Suppressor macrophage (primary cell): Measurements from ENCODE around the gene PCYT1A.
"Not testable (repeated sequence)": the region's sequence is repeated elsewhere in the genome, so short reads cannot be mapped to it uniquely, and the experiment has no call there.

Experiments
- DNase-seq, 4 experiments: peaks; one replicate each; pipeline ENCODE4 v3.0.0-alpha.2; 2020 to 2022
- total RNA-seq, 17 experiments: gene quantifications; one replicate each; lab custom pipeline; 2026; ENCODE audit warnings: mixed read lengths in 6 of 17, inconsistent platforms in 3 of 17; lab: John Stamatoyannopoulos, UW

Gene PCYT1A
- total RNA-seq, result 81.0 to 181 (median 163) reads per million in 17 experiments

DNA sequence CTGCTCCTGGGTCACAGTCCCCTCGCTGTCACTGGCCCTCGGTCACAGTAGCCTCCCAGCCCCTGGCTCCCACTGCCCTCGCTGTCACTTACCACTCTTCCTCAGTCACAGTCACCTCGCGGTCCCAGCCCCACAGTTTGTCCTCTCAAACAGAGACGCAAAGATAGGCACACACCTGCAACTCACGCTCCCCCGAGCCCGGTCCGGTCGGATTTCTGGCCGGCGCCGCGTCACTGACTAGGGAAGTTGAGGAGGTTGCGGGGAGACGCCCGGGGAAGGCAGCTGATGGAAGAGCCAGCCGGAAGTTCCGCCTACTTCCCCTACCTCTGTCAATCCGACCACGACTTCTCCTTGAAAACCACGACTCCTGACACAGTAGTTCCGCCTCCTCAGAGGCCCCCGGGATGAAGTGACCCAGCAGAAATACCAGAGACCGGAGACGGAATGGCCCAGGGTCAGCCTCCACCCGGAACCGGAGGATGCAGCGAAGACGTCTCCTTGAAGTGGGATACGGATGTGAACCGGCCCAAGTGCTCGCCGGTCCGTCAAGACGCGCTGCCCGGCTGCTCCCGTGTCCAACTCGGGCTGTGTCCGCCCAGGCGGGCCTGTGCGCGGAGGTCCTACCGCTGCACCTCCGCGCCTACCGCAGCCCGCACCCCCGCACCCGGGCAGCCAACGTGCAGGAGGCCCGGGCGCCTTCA lies at the start of gene PCYT1A:
Gene PCYT1A (minus strand): TSS at position 287 of the 701 bp plus-strand sequence. CDS start 17,195 bp downstream, outside the sequence.
- peak; percentile 95 to 98 (median 96) for DNase-seq

DNA sequence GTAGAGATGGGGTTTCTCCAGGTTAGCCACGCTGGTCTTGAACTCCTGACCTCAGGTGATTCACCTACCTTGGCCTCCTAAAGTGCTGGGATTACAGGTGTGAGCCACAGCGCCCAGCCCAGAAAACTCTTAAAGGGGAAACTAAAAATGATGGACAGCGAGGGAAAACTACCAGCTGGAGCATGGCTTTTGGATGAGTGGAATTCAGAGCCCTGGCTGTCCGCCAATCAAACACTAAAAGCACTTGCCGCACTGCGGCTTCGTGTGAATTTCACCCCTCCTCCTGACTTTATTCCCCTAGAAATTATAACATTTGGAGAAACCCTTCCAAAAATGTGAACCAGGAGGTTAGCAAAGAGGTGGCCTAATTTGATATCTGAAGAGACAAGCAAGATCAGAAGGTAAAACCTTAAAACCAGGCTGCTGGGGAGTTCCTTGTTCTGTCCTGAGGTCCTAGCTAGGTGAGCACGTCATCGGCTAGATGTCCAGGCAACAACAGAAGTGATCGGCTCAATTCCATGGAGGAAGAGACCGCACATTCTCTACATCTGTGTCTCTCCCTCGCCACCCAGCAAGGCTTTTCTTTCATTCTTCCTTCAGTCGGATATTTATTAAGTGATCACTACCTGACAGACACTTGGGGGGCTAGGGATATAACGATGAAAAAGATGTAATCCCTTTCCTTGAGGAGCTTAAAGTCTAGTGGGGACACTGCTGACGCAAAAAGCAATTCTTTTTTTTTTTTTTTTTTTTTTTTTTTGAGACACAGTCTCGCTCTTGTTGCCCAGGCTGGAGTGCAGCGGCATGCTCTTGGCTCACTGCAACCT lies 49.0 kb upstream of the PCYT1A start:
- DNase-seq, result peak in 3 of 4 experiments; percentile 17 to 46 (median 21)

DNA sequence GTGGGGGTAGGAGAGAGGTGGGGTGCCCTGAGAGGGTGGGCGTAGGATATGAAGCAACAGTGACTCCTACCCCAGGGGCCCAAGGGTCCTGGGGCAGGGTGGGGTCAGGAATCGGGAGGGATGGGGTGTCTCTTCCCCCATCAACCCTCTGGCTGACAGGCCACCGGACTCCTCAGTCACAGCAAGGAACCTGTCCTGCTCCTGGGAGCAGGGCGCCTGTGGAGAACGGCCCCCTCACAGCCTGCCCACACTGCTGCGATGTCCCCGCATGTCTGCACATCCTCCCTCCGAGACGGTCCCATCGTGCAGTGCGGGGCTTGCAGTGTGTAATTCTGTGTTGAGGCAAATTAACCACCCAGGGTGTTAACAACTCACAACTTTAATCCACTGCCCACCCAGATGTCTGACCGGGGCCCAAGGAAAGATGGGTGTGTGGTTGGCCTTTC lies 48.0 kb upstream of the PCYT1A start:
- DNase-seq, result peak; percentile 61 to 76 (median 68)

DNA sequence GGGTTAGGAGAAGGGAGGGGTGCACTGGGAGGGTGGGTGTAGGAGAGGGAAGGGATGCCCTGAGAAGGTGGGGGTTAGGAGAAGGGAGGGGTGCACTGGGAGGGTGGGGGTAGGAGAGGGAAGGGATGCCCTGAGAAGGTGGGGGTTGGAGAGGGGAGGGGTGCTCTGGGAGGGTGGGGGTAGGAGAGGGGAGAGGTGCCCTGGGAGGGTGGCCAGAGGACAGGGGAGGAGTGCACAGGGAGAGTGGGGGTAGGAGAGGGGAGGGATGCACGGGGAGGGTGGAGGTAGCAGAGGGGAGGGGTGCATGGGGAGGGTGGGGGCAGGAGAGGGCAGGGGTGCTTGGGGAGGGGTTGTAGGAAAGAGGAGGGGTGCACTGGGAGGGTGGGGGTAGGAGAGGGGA lies 47.5 kb upstream of the PCYT1A start:
- DNase-seq, result peak in 2 of 4 experiments; percentile 50 to 75

DNA sequence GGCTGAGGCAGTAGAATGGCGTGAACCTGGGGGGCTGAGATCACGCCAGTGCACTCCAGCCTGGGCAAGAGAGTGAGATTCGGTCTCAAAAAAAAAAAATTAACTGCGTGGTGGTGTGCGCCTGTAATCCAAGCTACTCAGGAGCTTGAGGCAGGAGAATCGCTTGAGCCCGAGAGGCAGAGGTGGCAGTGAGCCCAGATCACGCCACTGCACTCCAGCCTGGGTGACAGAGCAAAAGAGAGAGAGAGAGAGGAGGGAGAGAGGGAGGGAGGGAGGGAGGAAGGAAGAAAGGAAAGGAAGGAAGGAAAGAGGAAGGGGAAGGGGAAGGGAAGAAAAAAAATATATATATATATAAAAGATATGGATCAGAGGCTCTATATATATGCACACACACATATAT lies 44.6 kb upstream of the PCYT1A start:
- no peak for DNase-seq

DNA sequence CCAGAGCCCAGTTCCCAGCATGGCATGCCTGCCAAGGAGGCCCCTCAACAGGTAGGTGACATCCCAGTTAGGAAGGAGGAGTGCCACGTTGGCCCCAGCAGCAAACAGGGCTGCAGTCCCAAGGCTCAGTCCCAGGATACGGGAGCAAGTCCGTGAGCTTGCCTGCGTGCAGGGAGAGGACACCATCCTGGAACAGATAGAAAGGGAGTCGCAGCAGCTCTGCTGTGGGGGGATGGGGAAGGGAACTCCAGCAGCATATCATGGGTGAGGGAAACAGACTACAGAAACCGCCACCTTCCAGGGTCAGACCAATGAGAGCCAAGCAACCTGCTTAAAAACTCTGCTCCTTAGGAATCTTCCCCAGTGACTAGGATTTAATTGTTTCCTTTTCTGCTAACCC lies 39.9 kb upstream of the PCYT1A start:
- peak in 2 of 4 experiments; percentile 11 to 16 for DNase-seq

DNA sequence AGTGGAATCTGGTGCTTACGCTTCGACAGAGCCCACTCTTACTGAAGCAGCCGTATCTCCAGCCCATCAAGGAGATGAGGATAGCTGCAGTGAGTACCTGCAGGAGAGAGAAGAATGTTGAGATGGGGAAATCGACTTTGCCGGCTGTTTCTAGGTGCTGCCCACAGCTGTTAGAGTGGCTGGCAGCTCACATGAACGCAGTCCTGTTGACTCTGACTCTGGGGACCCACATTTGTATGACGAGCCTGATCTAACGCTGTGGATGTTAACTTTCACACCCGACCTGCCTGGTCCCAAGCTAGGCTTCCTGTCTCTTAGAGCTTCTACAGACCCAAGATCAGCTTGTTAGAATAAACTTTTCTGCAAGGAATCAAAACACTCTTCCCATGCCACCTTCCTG lies 39.4 kb upstream of the PCYT1A start:
- DNase-seq, result peak in 2 of 4 experiments; percentile 10 to 27

DNA sequence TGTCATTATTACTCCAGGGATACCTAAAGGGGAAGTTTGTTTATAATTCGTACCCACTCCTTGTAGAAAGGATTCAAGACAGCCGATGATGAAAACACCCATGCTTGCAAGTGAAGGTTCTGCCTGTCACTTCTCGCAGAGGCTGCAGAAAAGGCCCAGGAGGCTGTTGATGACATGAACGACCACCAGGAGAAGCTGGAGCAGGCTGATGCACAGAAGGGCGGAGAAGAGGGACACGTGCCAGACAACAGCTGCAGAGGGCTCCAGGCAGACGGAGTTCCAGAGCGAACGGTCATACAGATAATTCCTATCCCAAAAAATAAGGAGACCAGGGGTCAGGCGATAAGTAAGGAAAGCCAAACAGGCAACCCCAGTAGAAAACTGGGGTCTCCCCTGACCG lies 36.2 kb upstream of the PCYT1A start:
- DNase-seq, result peak; percentile 39 to 63 (median 50)

DNA sequence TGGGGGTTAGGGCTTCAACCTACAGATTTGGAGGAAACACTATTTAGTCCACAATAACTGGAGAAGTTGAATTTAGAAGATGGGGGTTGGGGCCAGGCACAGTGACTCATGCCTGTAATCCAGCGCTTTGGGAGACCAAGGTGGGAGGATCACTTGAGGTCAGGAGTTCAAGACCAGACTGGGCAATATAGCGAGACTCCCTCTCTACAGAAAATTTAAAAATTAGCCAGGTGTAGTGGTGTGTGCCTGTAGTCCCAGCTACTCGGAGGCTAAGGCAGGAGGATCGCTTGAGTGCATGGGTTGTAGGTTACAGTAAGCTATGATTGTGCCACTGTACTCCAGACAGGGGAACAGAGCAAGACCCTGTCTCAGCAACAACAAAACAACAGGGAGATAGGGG lies 35.5 kb upstream of the PCYT1A start:
- peak in 3 of 4 experiments; percentile 30 to 47 (median 45) for DNase-seq

DNA sequence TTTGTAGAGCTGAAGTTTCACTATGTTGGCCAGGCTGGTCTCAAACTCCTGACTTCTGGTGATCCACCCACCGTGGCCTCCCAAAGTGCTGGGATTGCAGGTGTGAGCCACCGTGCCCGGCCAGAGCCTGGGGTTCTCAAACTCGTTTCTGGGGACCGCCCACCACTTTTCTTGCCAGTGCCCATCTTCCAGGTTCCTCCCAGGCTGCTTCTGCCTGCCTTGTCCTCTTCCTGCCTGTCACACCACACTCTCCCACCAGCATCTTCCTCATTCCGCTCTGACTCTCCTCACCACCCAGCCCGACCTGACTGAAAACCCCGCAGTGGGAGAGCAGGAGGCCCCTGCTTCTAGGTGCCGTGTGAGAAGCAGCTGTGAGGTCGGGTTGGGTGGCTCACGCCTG lies 33.6 kb upstream of the PCYT1A start:
- peak; percentile 70 to 84 (median 80) for DNase-seq

DNA sequence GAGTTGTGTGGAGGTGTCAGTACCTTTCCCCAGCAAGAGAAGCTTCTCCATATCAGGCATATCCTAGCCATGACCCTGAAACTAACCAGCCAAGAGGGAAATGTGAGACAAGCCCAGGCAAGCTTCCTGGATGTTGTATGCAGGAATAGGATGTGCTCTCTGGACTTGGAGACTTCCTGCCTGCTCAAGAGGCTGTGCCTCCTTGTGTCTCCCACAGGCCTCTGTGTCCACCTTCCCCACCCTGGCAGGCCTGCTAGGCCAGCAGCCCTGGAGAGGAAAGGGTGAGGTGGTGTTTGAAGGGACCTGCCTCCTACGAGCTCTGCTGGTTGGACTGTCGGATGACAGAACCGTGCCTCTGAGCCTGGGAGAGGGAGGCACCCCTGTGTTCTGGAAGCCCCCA lies 32.6 kb upstream of the PCYT1A start:
- DNase-seq, result peak in 3 of 4 experiments; percentile 32 to 48 (median 44)

DNA sequence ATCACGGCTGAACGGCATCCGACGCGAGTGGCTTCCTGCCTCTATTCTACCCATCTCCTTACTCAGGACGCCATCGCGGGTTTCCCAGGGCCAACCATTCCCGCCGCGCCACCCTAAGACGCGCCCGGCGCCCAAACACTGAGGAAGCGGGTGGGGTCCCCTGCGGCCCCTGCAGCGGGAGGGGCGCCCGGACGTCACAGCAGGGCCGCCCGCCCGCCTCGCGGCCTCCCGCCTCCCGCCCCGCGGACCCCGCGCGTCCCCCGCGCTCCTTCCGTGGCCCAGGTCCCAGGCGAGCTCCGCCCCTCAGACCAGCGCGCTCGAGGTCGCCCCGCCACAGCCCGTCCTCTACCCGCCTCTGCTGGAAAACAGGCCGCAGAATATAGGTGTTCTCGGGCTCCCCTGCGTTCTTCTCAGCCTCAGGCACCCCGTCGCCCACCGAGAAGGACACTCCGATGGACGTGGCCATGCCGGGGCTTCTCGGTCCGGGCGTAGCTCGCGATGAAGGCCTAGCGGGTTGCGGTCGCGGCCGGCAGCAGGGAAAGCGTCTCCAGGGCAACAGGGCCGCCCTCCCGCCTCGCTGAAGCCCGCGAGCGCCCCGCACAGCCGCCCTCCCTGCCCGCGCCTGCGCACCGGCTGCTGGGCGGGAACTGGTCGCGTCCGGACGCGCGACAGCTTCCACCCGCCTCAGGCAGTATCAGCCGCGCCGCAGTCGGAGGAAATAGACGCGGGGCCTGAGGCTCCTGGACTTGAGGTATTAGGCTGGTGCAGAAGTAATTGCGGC lies 30.4 kb upstream of the PCYT1A start, which contains the start of gene DYNLT2B:
Gene DYNLT2B (minus strand): TSS at position 554 of the 781 bp plus-strand sequence. CDS start 88 bp downstream, at position 466.
- DNase-seq, result peak; percentile 90 to 95 (median 92)

DNA sequence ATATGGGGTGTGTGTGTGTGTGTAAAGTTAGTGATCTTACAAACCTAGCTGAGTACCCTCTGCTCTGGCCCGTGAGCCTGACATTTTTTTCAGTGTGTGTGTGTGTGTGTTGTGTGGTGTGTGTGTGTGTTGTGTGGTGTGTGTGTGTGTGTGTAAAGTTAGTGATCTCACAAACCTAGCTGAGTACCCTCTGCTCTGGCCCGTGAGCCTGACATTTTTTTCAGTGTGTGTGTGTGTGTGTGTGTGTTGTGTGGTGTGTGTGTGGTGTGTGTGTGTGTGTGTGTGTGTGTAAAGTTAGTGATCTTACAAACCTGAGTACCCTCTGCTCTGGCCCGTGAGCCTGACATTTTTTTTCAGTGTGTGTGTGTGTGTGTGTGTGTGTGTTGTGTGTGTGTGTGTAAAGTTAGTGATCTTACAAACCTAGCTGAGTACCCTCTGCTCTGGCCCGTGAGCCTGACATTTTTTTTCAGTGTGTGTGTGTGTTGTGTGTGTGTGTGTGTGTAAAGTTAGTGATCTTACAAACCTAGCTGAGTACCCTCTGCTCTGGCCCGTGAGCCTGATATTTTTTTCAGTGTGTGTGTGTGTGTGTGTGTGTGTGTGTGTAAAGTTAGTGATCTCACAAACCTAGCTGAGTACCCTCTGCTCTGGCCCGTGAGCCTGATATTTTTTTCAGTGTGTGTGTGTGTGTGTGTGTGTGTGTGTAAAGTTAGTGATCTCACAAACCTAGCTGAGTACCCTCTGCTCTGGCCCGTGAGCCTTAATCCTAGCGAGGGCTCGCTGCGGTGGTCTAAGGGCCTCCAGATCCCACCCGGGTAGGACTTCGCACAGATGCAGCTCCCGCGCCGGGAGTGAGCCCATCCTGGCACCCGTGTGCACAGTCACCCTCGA lies 29.5 kb upstream of the PCYT1A start:
- not testable (repeated sequence) for DNase-seq

DNA sequence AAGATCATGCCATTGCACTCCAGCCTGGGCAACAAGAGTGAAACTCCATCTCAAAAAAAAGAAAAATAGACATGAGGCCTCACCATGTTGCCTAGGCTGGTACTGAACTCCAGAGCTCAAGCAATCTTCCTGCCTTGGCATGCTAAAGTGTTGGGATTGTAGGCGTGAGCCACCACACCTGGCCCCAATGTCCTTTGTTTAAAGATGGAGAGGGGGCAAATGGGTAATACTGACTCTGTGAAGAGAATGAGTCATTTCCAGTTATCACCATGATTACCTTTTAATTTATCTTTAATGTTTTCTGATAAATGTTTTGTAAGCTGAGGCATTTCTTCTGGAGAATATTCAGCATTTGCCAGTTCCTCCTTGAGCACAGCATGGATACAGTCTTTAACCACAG lies 28.3 kb upstream of the PCYT1A start:
- no peak for DNase-seq

DNA sequence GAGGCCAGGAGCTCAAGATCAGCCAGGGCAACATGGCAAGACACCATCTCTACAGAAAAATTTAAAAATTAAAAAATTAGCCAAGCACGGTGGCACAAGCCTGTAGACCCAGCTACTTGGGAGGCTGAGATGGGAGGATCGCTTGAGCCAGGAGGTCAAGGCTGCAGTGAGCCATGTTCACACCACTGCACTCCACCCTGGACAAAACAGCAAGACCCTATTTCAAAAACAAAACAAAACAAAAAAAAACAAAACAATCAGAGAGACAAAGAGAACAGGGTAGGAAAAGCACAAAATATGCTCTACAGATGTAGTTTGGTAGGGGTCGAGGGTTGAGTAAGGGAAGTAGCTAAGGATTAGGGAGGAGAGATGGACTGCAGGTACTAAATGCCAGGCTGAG lies 27.1 kb upstream of the PCYT1A start:
- DNase-seq, result no peak

DNA sequence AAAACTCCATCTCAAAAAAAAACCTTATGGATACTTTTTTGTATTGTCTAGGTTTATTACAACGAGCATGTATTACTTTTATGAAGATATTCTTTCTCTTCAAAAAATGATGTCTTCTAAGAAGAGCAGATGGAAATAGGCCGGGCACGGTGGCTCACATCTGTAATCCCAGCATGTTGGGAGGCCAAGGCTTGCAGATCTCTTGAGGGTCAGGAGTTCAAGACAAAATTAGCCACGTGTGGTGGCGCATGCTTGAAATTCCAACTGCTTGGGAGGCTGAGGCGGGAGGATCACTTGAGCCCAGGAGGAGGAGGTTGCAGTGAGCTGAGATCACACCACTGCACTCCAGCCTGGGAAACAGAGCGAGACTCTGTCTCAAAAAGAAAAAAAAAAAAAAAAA lies 26.6 kb upstream of the PCYT1A start:
- DNase-seq, result peak in 3 of 4 experiments; percentile 37 to 54 (median 44)

DNA sequence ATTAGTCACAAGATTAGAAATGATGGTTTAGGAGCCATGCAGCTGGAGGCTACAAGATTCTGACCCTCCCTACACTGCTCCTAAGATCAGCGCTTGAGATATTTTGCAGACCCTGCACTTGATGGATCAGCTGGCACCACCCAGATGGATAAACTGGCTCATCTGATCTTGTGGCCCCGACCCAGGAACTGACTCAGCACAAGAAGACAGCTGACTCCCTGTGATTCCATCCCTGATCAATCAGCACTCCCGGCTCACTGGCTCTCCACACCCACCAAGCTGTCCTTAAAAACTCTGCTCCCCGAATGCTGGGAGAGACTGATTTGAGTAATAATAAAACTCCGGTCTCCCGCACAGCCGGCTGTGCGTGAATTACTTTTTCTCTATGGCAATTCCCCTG lies 15.4 kb upstream of the PCYT1A start:
- not testable (repeated sequence) for DNase-seq

DNA sequence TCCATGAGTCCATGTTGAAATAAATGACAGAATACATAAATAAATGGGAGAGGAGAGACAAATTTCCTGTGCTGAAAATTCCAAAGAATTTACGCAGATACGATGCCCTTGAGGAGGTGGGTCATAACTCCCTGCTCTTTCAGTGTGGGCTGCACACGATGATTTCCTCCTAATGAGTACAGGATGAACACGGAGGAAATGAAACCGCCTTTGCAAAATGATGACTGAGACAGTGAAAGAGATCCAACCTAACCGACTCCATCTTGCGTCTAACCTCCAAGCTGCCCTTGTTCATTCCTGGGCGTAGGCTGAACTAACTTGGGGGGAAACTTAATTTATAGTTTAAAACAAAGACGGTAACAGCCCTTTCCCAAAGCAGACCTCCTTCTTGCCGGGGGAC lies 15.0 kb upstream of the PCYT1A start:
- peak in 1 of 4 experiments; percentile 13 for DNase-seq

DNA sequence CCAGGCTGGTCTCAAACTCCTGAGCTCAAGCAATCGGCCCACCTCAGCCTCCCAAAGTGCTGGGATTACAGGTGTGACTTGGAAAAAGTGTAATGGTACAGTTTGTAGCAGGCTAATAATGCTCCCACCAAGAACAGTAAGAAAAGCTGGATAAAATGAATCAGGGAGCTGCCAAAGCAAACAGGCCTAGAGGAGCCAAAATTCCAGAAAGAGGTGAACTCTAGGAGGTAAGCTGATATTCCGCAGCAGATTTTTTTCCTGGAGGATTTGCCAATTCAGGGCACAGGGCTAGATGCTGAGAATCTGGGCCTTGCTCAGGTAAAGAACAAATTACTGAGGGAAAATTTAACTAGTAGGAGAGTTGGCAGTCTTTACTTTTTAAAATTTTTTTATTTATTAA lies 11.0 kb upstream of the PCYT1A start:
- DNase-seq, result no peak

DNA sequence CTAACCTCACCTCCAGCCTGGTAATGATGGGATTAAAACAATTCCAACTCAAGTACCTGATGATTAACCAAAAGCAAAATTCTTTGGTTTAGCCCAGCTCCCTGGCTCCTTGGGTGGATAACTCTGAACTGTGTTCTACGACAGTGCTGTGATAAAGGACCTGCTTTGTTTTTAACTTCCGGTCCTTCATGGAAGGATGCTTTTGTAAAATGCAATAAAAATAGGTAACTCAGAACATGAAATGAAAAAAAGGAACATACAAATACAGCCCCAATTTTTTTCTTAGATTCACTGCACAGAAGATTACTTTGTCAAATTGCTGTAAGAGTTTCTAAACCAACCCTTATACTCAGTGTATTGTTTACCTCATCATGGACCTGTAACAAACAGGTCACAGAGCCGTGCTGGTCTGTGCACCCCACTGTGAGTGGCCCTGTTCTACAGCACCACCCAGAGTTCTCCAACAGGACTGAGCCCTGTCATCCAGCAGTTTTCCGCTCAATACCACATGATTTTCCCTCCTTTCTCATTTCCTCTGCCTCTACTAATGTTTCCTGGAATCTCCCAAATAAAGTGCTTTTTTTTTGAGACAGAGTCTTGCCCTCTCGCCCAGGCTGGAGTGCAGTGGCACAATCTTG lies 4.9 kb upstream of the PCYT1A start:
- no peak for DNase-seq

DNA sequence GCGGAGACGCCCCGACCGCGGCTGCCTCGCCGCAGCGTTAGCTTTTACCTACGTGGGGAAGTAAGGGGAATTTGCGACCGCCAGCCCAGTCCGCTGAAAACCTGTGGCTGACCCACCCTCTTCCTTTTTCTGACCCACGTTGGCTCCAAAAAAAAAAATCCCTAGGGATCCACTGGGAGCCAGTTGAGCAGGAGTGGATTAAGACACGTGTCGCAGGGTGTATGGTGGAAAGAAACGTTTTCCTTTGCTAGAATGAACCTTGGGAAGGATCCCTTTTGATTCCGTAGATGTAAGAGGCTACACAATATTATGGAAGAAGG lies 575 bp upstream of the PCYT1A start:
- no peak for DNase-seq
